Ovary (tissue), 9 donors: ENCODE measurements around the gene SMARCB1. TPM values are rescaled to one million over a fixed set of nuclear protein-coding genes. Genes with fewer than 3 reads are reported as not detected.

Experiments used
- DNase-seq, 5 donors: peaks; one replicate each; pipeline ENCODE4 v3.0.0-alpha.2; 2019 to 2020
- H3K27ac ChIP-seq, 2 donors: fragments of 200-600 bp; one replicate each; pipeline versions ENCODE4 v1.5.1 to v1.8.0; 2019 to 2022
- H3K27me3 ChIP-seq: fragments of 200-600 bp; one replicate; pipeline ENCODE4 v1.8.0; 2022
- H3K36me3 ChIP-seq: fragments of 200-600 bp; sonication (generic); one replicate; pipeline ENCODE4 v1.5.1; 2019
- H3K4me1 ChIP-seq: one replicate; pipeline ENCODE4 v1.8.1; 2013; ENCODE audit warnings: mild to moderate bottlenecking, moderate library complexity; ENCODE audit not compliant: insufficient read depth
- H3K4me3 ChIP-seq: fragments of 200-600 bp; sonication (generic); one replicate; pipeline ENCODE4 v1.5.1; 2017
- H3K9me3 ChIP-seq, 2 donors: fragments of 200-600 bp in 1 of 2; sonication (generic) in 1 of 2; one replicate each; pipeline versions ENCODE4 v1.5.1 to v1.8.1; 2013 to 2019; ENCODE audit warnings: mild to moderate bottlenecking in 1 of 2, moderate library complexity in 1 of 2
- CTCF ChIP-seq, 3 donors: fragments of 450-650 bp in 2 of 3; fragments of 200-600 bp in 1 of 3; IDR thresholded peaks; one replicate each; pipeline versions ENCODE4 v1.5.1 to v1.8.0; 2016 to 2022; ENCODE audit warnings: antibody characterized with exemption in 3 of 3, mild to moderate bottlenecking in 1 of 3
- EP300 ChIP-seq: sonication (generic); formaldehyde crosslinking; IDR thresholded peaks from one replicate; pipeline ENCODE4 v1.6.1; 2017; ENCODE audit warnings: antibody characterized with exemption
- POLR2A ChIP-seq: fragments of 450-650 bp; IDR thresholded peaks from one replicate; pipeline ENCODE4 v1.6.1; 2017; ENCODE audit warnings: antibody characterized with exemption, mild to moderate bottlenecking, moderate library complexity
- WGBS, 3 donors: extraction: QIAGEN DNeasy Blood & Tissue Kit in 1 of 3; methylation state at CpG; one replicate each; pipeline versions ENCODE4 v1.1.5 to v1.1.7; 2013 to 2017; 5-methylcytosine and 5-hydroxymethylcytosine counted together
- intact Hi-C, 4 donors: fragments of 100-400 bp; cut with DNase I; formaldehyde crosslinking; loops; one replicate each; pipeline versions ENCODE4 v1.11.0 to v1.15.1; 2022 to 2023
- polyA plus RNA-seq, 2 donors: library from polyadenylated mRNA; stranded (reverse); fragments of 200-250 nt in 1 of 2; fragments of 350-450 nt in 1 of 2; fragmentation: Illumina TruSeq in 1 of 2; extraction: RNeasy Lipid Tissue Mini Kit (QIAGEN cat#74804) in 1 of 2; gene quantifications; one replicate each; pipeline ENCODE4 v1.2.3, GENCODE V29; 2013 to 2014
- total RNA-seq, 7 donors: library from RNA; depleted of rRNA in 2 of 7; stranded (reverse); fragments of >200 nt in 2 of 7; fragmentation: NEBNext Ultra II Directional in 3 of 7; extraction: Animal tissue kit (Norgen Biotek cat#: 25700) in 3 of 7; gene quantifications; one replicate each; pipeline versions ENCODE4 v1.1.0 to v1.2.4, GENCODE V29; 2016 to 2023
- donor health status: DM: no; HTN: no; CAD: no; lungs with moderate emphysema.
- donor health status: DM: no; HTN: no; CAD: no.
- donor health status: Bipolar disorder and iron deficiency.
- donor health status: DM: yes; HTN: yes; CAD: no.
- donor health status: DM: no; HTN: no; CAD: no.
- donor health status: DM: yes; HTN: yes; CAD: no.

Gene SMARCB1
- total and polyA plus RNA-seq, 9 donors: 47.1 to 107 (median 87.0) TPM

GRCh38 chr22:23841736-23842445, 55.1 kb downstream of the SMARCB1 start:
- no peaks in the 10 kb centered on the region for H3K36me3 ChIP-seq
- TF ChIP-seq EP300 (no peak), POLR2A (no peak), CTCF (IDR thresholded peaks at IDR 0.05) (no peak)
- H3K27ac ChIP-seq: no peak overlapping the region
- WGBS, 3 donors: 59 to 63% (median 63%) methylated on average over 20 of the region's 20 CpGs
- DNase-seq: no peak
- intact Hi-C loops: loop anchor here in 1 of 4 donors (10.0 kb wide), 1 partner anchor 307 kb away; no protein-coding TSS in a partner anchor
- H3K27me3 ChIP-seq: no peaks in the 10 kb centered on the region
- H3K4me3 ChIP-seq: no peak overlapping the region
- H3K4me1 ChIP-seq: peaks cover 8% of the 10 kb centered on the region
- no peaks in the 10 kb centered on the region for H3K9me3 ChIP-seq

GRCh38 chr22:23842599-23842998, 55.8 kb downstream of the SMARCB1 start:
- H3K4me1 ChIP-seq: peaks cover 8% of the 10 kb centered on the region
- intact Hi-C loops: loop anchor here in 1 of 4 donors (10.0 kb wide), 1 partner anchor 308 kb away; no protein-coding TSS in a partner anchor
- TF ChIP-seq POLR2A: no peak
- TF ChIP-seq EP300: no peak
- no peak for TF ChIP-seq CTCF (IDR thresholded peaks at IDR 0.05)
- H3K36me3 ChIP-seq: no peaks in the 10 kb centered on the region
- DNase-seq: no peak
- no peak overlapping the region for H3K4me3 ChIP-seq
- H3K9me3 ChIP-seq: no peaks in the 10 kb centered on the region
- H3K27me3 ChIP-seq: no peaks in the 10 kb centered on the region
- no peak overlapping the region for H3K27ac ChIP-seq
- WGBS, 3 donors: 87 to 93% (median 87%) methylated on average over 4 of the region's 4 CpGs

DNA sequence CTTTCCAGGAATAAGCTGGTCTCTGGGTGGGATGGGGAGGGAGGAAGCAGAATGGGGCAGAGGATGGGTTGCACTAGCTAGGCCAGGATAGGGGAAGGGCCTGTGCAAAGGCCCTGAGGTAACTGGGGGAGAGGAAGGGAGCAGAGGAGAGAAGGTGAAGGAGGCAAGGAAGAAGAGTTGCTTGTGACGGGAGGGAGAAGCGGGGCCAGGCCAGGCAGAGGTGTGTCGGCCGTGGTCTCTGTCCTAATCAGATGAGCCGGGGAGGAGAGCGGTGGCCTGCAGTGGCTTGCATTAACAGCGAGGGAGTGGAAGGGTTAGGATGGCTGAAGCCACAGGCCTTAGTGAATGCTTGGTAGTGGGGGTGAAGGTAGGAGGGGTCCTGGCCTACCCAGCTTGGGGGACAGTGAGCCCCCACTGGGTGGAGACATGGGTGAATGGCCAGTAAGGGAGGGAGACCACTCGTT, 58.0 kb downstream of the SMARCB1 start:
- Histone ChIP-seq H3K27ac (no peak overlapping the region), H3K4me3 (no peak overlapping the region), H3K36me3 (no peaks in the 10 kb centered on the region), H3K4me1 (peaks cover 5% of the 10 kb centered on the region), H3K27me3 (no peaks in the 10 kb centered on the region), H3K9me3 (no peaks in the 10 kb centered on the region)
- 68 to 78% (median 74%) methylated on average over 8 of the region's 8 CpGs for WGBS, 3 donors
- intact Hi-C loops: loop anchor here (5.0 to 10.0 kb wide), 3 partner anchors 77 to 310 kb away; partner anchors contain the start of gene CHCHD10 (in 4 of the 4)
- TF ChIP-seq EP300: no peak
- no peak for TF ChIP-seq POLR2A
- no peak for TF ChIP-seq CTCF (IDR thresholded peaks at IDR 0.05)
- DNase-seq: no peak

DNA sequence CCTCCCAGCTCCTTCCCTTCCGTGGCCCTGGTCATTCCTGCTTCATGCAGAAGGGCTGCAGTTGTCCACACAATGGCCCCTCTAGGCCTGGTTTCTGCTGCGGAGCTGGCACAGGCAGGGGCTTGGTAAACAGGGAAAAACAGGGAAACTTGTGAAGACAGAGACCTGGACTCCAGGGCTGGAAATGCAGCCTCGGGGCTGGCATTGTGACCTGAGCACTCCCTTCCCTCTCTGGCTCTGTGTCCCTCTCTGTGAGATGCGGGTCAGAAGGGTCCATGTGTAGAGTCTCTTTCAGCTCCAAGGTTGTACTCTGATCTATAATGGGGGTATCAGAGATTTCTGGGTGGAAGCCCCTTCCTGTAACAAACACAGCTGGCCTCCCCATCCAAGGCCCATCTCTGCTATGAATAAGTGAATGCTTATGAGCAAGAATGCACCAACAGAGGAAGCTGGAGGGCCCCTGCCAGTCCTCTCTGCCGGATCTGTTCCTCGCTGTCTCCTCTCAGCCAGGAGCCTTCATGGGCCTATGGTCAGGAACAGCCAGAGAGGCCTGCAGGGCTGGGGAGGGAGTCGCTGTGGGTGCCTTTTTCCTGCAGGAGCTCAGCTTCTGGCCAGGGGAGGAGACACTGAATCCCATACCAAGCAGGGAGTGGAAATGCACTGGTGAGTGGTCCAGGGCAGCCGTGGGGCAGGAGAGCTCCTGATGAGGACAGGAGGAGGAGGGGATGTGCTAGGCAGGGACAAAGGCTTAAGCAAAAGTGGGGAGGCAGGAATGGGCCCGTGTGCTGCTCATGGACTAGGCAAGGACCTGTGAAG, 58.7 kb downstream of the SMARCB1 start:
- no peak for DNase-seq
- WGBS, 3 donors: 67 to 77% (median 72%) methylated on average over 9 of the region's 9 CpGs
- Histone ChIP-seq H3K27ac (no peak overlapping the region), H3K9me3 (no peaks in the 10 kb centered on the region), H3K27me3 (no peaks in the 10 kb centered on the region), H3K4me3 (no peak overlapping the region), H3K36me3 (no peaks in the 10 kb centered on the region), H3K4me1 (peaks cover 5% of the 10 kb centered on the region)
- intact Hi-C loops: loop anchor here (5.0 to 10.0 kb wide), 3 partner anchors 78 to 311 kb away; partner anchors contain the start of gene CHCHD10 (in 4 of the 4)
- TF ChIP-seq CTCF (IDR thresholded peaks at IDR 0.05): no peak
- no peak for TF ChIP-seq POLR2A
- no peak for TF ChIP-seq EP300
